ACHN (cell line): ENCODE data around the gene OBSL1.

ENCODE experiments used
- DNase-seq: peaks from one replicate; pipeline ENCODE4 v3.0.0-alpha.2; 2015
- in situ Hi-C: cut with HindIII; loops from 2 replicates; pipeline ENCODE4 v1.10.0; 2017; ENCODE audit warnings: low sequenced_read_pairs, low pct_ligation_motif_present, low pct_unique_long_range_greater_than_20kb

The OBSL1 gene

DNA sequence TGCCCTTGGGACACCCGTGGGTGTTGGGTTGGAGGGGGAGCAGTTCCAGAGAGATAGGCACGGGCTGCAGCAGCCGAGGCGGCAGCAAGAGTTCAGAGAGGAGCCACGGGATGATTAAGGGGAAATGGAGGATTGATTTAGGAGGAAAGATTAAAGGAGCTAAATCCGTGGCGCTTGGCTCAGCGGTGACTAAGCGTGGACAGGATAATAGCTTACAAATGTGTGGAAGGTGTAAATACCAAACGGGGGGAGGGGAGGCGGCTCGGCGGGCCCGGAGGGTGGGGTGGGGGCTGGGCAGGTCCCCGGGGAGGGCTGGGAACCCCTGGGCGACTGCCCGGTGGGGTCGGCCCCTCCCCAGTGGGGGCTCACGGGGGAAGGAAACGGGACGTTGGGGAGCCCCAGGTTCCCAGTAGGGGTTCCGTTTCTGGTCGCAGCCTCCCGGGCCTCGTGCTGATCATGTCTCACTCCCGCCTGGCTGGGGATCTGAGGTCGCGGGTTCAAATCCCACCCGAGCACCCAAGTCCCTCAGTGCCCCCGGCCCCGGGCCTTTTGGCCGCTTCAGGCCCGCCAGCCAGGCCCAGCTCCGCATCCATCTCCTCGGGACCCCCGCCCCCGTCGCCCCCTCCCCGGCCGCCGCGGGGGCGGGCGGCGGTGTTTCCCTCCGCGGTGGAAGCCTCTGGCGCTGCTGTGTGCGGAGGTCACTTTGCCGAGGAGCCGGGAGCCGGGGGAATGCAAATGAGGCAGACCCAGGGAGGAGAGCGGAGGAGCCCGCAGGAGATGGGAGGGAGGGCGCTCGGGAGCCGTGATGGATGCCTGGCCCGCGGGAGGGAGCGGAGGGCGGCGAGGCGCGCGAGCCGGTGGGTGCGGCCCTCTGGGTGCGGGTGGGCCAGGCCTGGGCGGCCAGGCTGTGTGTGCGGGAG is 49.0 kb downstream of the OBSL1 start:
- in situ Hi-C loops: no loop called here
- DNase-seq: peak; percentile 77

DNA sequence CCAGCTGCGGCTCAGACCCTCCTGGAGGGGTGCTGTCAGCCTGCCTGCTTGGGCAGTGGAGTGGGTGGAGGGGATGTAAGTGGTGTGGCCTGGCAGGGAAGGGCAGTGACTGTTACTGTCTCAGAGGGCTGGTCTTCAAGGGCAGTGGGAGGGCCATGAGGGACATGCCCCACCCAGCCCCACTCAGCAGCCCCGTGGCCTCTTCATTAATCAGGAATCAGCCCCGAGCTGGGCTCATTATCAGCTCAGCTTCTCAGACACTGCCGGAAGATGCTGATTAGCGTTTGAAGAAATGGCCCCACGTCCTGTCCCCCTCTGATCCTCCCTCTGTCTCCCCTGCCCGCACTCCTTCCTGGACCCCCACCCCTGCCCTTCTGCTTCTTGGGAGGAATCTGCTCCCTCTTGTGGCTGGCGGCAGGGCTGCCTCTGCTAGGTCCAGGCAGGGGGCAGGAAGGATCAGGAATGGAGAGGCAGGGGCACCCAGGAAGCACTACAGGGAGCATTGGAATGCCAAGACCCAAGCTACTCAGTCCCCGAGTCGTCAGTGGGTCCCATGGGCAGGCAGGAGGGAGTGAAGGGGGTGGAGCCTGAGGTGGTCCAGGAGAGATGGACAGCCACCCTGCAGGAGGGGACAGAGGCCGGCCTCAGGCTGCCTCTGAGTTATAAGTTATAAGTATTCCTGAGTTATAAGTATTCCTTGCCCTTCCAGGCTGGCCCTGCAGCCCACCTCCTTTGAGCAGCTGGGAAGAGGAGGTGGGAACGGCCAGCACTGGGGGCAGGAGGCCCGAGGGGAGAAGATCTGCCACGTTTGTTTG is 50.1 kb downstream of the OBSL1 start:
- in situ Hi-C loops: no loop called here
- DNase-seq: peak; percentile 82

DNA sequence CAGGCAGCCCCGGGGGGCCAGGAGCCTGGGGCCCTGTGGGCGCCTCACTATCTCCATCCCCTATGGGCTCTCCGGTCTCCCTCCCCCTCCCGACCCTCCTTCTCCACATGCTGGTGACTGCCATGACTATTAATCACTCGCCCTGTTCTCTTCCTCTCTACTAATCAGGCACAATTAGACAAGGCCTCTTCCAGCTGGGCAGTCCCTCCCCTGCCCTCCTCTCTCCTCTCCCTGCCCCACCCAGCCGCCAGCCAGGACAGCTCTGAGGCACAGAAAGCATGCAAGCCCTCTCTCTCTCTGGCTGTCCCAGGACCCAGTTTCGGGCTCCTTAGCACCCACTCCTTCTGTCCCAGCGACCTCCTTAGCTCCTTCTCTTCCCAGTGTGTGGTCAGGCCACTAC is 51.3 kb downstream of the OBSL1 start:
- no peak for DNase-seq
- in situ Hi-C loops: no loop called here

DNA sequence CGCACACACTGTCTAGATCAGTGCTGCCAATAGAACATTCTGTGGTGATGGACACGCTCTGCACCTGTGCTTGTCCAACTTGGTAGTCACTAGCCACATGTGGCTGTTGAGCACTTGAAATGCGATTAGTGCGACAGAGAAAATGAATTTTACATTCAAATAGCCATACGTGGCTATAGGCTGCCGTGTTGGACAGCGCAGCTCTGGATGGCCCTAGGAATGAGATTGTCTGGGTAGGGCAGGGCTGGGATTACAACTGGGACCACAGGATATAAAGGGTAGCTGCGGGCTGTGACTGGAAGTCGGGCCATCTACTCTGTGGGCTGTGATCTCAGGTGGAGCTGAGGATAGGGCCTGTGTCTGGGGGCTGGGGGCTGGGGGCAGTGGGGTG is 51.8 kb downstream of the OBSL1 start:
- in situ Hi-C loops: no loop called here
- no peak for DNase-seq

DNA sequence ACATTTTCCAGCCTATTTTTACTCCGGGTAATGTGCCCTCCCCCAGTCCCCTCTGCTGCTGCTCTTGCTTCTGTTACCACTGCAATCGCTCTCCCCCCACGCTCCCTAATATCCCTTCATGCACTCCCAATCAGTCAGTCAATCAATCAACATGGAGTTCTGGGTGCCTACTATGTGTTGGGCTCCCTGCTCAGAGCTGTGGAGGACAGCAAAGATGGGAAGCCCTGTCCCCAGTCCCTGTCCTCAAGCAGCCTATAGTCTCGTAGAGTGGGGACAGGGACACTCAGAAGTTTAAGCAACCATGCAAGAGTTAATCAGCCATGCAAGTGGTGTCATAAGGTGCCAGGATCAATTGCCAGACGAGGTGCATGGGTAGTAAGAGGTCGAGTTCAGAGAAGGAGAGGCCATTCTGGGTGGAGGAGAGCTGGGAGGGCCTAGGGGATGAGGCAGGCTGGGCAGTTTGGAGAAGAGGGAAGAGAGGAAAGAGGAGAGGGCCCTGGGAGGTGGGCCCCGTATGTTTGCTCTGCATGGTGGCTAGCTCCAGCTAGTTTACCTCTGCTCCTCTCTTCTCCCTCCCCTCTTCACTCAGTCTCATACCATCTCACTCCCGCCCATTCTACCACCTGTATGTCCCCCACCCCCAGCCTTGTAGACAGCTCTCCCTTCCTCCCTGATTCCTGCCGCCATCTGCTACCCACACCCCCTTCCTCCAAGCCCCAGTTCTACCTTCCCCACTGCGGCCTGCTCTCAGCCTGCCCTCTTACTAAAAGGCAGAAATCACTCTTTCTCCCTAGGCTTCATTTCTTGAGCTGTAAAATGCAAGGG is 53.2 kb downstream of the OBSL1 start:
- DNase-seq: no peak
- in situ Hi-C loops: no loop called here

DNA sequence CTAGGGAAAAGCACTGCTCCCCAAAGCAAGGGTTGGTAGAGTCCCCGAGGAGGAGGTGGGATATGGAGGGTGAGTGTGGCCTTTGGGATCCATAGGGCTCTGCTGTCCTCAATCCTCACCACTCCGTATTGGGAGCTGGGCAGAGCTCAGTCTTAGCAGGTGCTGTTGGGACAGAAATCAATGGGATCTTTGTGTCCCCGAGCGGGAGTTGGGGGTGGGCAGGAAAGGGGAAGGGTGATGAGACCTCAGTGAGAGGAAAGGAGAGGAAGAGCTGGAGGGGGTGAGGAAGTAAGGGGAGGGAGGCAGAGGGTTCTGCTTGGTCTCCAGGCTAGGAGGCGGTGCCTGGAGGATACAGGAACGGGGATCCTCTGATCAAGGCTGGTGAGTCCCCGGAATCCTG is 54.5 kb downstream of the OBSL1 start:
- no peak for DNase-seq
- in situ Hi-C loops: no loop called here

DNA sequence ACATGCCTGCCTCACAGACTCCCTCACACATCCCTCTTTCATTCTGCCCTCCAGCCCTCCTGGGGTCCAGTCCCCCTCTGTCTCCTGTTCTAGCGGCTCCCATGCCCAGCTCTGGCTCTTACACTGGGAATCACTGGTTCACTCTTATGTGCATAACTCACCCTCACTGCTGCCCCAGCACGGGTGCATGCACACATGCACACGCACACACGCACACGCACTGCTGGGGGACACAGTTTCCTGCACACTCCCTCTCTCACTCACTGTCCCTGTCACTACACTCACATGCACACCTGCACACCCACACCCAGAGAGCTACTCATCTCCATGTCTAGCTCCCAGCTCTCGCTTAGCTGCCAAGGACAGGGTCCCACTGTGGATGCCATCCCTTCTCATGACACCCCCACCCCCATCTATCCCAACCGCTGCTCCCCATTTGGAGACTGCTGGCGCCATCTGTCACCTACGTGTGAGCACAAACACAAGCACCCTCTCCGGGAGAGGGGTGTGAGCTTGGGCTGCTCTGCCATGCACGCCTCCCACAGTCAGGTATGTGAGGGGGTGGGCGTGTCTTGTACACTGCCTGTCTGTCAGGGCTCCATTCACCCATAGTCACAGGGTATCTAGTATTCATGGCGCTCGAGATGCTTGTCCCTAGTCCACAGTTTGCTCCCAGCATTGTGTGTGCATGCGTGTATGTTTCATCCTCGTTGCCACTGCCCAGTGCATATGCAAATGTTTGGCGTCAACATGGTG is 55.3 kb downstream of the OBSL1 start:
- no peak for DNase-seq
- in situ Hi-C loops: no loop called here

DNA sequence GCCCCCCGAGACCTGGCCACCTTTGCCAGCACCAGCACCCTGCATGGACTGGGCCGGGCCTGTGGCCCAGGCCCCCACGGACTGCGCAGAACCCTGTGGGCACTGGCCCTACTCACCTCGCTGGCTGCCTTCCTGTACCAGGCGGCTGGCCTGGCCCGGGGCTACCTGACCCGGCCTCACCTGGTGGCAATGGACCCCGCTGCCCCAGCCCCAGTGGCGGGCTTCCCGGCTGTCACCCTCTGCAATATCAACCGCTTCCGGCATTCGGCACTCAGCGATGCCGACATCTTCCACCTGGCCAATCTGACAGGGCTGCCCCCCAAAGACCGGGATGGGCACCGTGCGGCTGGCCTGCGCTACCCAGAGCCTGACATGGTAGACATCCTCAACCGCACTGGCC is 56.5 kb downstream of the OBSL1 start:
- in situ Hi-C loops: no loop called here

DNA sequence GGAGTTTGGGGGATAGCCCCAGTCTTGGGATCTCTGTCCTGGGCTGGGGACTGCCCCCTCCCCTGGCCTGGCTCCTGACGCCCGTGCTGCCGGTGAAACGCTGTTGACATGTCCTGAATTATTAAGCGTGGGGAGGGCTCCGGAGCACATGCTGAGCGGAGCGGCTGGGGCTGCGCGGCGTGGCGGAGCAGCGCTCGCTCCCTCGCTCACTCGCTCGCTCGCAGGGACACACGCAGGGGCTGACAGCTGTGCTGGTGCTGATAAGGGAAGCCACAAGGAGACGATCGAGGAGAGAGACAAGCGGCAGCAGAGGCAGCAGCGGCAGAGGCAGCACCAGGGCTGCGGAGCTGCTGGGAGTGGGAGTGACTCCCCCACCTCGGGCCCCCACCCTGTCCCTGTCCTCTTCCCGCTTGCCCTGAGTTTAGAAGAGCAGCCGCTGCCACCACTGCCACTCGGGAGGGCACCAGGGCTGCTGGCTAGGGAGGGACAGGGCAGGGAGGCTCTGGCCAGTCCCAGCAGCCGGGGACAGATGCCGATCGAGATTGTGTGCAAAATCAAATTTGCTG is 57.1 kb downstream of the OBSL1 start, which contains the start of gene ASIC4:
TSS of gene ASIC4 (plus strand) at position 287 of the 566 bp plus-strand sequence. CDS start at position 530, 243 bp downstream.
- DNase-seq: no peak
- in situ Hi-C loops: no loop called here

More for the DNA sequence above, 56.5 kb downstream of the OBSL1 start:
- no peak for DNase-seq

DNA sequence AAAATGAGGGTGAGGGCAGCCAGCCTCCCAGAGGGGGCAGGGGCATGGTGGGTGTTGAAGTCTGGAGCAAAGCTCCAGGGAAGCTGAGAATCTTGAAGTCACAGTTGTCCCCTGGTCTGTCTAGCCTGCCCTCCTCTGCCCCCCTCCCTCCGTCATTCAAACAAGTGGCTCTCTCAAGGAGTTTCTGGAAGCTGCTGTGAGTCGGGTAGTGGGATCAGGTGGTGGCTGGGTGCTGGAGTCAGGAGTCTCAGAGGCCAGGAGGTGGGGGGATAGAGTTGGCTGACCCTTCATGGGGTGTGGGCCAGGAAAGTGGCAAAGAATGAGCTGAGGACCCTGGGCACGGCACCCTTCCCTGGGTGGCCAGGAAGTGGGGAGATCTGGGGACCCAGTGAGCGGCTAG is 57.6 kb downstream of the OBSL1 start:
- no peak for DNase-seq
- in situ Hi-C loops: no loop called here

DNA sequence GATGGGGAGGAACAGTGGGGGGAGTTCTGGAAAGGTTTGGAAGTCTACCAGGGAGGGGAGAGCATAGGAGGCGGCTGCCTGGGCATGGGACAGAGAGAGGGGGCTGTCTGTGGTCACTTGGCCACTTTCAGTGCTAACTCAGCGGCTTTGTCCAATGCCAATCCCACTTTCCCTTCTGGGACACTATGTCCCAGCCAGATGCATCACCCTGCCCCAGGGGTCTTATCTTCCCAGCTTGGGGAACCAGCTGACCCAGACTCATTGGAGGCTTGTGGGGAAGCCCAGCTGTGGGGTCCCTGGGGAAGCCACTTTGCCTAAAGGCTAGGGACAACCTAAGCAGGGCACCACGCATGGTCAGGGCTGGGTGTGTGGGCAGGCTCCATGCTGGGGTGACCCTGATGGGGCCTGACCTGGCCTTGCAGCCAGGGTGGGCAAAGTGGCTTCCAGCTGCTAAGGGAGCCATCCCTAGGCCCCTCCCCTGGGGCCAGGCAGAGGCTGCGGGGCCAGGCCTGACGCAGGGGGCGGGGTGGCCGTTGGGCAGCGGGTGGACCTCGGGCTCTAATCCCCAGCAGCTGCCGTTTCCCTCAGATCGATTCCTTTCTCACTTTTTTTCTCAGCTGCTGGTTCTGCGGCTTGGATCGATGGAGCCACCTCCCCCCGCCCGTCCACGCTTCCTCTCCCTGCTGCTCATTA is 58.7 kb downstream of the OBSL1 start:
- in situ Hi-C loops: no loop called here
- no peak for DNase-seq

DNA sequence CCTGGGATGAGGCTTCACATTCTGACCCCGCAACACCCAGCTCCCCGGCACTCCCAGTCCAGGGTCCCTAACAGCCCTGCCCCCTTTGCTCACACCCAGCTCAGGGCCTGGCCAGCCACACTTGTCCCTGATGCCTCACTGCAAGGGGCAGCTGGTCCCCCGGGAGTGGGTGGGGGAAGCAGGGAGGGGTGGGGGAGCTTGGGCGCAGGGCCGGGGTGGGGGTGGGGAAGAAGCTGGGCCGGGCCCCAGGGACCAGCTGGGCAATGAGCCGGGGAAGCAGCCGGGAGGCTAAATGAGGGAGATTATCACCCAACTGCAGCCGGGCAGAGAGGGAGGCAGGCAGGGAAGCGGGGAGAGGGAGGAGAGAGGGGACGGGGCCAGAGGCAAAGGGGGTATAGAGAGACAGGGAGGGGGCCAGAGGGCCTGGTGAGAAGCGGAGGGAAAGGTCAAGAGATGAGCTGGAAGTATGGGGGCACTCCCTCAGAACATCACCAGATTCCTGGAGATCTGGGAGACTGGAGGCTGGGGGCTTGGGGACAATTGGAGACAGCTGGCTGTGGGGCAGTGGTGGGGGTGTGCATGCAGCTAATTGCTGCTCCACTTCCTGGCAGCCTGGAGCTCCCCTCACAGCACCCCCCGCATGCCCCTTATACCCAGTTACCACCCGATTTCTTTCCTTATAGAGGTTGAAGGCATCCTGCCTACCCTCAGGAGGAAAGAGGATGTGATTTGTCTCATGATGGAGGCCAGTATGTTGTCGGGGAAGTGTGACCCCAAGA is 59.6 kb downstream of the OBSL1 start:
- in situ Hi-C loops: no loop called here
- DNase-seq: no peak

DNA sequence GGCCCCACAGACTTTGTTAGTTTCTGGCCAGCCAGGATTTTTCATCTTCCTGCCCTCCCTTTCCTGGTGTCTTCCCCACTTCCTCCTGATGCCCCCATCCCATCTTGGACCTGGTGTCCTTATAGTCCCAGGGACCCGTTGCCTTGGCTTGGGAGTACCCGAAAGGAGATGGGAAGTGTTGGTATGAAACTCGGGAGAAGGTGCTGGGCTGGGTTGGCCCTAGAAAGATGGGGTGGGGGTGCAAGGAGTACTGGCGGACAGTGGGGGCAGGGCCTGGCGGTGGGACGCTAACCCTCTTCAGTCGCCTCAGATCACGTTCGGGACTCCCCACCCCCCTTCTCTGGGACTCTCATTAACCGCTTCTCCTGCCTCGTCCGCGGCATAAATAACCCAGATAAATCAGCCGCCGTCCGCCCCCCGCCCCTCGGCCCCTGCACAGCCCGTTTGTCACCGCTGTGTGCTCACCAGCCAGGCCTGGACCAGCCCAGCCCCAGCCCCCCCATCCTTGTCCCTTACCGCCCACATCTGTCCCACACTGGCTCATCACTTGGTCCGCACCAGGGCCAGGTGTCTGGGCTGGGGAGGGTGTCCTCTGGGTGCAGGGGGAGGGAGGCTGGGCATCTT is 60.7 kb downstream of the OBSL1 start:
- in situ Hi-C loops: no loop called here
- DNase-seq: no peak

DNA sequence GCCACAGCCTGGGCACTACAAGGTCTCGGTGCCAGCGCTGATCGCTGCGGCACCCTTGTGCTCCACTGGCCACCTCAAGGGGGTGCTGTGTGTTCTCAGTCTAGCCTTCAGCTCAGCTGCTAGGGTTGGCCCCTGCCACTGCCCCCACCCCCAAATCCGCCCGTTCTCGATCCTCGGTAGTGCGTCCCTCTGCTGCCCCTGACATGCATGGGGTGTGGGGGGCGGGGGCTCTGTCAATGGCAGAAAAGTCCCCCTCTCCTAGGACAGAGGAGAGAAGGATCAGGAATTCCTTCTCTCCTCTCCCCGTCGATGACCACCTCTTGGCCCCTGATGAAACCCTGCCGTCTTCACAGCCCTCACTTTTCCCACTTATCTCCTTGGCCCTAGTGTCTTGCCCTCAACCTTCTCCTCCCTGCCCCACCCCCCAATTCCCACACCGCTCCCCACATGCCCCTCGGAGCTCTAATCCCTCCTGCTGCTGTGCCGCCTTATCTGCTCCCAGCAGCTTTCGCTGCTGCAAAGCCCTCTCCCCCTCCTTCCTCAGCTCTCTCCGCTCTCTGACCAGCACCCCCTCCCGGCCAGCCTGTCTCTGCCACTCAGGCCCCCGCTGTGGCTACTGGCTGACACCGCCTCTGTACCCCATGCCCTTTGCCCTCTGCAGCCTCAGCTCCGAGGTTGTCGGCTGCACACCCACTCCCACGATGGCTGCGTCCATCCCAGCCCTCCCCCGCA is 61.4 kb downstream of the OBSL1 start:
- in situ Hi-C loops: no loop called here

DNA sequence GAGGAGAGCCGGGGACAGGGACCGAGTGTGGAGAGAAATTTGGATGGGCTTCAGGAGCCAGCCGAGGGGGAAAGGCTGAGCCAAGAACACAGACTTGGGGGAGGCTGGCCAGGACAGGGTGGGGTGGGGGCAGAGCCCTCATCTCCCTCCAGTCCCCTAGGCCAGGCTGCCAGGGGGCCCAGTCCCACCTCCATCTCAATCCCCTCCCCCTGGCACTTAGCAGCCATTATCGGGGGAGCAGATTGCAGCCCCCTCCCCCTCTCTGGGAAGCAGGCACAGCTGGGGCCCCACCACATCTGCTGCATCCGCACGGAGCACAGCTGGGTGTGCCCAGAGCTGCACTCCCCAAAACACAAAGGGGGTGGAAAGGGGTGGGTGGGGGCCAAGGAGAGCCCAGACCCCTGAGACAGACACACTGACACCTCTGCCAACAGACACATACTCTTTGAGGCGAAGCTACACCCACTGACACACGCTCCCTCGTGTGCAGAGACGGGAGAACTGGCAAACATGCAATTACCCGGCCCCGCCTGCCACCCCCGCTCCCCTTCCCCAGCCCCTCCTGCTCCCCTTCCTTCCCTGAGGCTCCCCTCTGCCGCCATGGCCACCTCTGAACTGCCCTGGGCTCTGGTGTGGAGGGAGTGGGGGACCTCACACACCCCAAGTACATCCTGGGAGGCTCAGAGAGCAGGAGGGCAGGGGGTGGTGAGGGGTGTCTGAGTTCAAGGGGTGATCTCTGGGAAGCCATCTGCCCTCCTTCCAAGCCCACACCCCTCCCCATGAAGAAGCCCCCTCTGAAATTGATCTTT is 62.2 kb downstream of the OBSL1 start:
- in situ Hi-C loops: no loop called here
- DNase-seq: no peak

More for the DNA sequence above, 61.4 kb downstream of the OBSL1 start:
- peak; percentile 75 for DNase-seq
